Activated B cell treated with CpG ODN at 0.5 μM for 24 hours (primary cell): ENCODE data around the gene SREBF1. TPM values are rescaled to one million over a fixed set of nuclear protein-coding genes. Genes with fewer than 3 reads are reported as not detected.

ENCODE experiments used
- ATAC-seq: fragments of 200-7000 bp; cut with Tn5 transposase; one replicate; pipeline ENCODE4 v1.10.0; 2021; ENCODE audit warnings: low read depth, mild to moderate bottlenecking, moderate library complexity
- CTCF ChIA-PET: fragments of 350-600 bp; sonication (Branson Sonifier 250); formaldehyde crosslinking; loops from one replicate; lab custom pipeline; 2021; ENCODE audit warnings: antibody characterized with exemption; lab: Charles Lee
- POLR2A ChIA-PET: fragments of 350-600 bp; sonication (Branson Sonifier 250); formaldehyde crosslinking; loops from one replicate; lab custom pipeline; 2021; ENCODE audit warnings: antibody characterized with exemption; lab: Charles Lee
- DNase-seq: peaks from one replicate; pipeline ENCODE4 v3.0.0; 2022
- H3K27ac Mint-ChIP-seq: one replicate; pipeline ENCODE4 v1.8.0; 2020; ENCODE audit warnings: mixed read lengths
- H3K27me3 Mint-ChIP-seq: one replicate; pipeline ENCODE4 v1.8.0; 2021; ENCODE audit warnings: mixed read lengths
- H3K36me3 Mint-ChIP-seq: one replicate; pipeline ENCODE4 v1.8.0; 2021; ENCODE audit warnings: low read depth, mixed read lengths
- H3K4me1 Mint-ChIP-seq: one replicate; pipeline ENCODE4 v1.8.0; 2021; ENCODE audit warnings: mixed read lengths
- H3K4me3 Mint-ChIP-seq: one replicate; pipeline ENCODE4 v1.8.0; 2020; ENCODE audit warnings: mild to moderate bottlenecking, mixed read lengths
- H3K9me3 Mint-ChIP-seq: one replicate; pipeline ENCODE4 v1.8.0; 2020; ENCODE audit warnings: mixed read lengths
- CTCF ChIP-seq: fragments of 200-600 bp; IDR thresholded peaks from one replicate; pipeline ENCODE4 v1.8.0; 2022; ENCODE audit warnings: antibody characterized with exemption, mild to moderate bottlenecking
- intact Hi-C: fragments of 100-400 bp; cut with micrococcal nuclease; formaldehyde crosslinking; loops from one replicate; pipeline ENCODE4 v1.15.1; 2024
- total RNA-seq: library from RNA; stranded (reverse); gene quantifications from 2 replicates; pipeline ENCODE4 v1.2.3, GENCODE V29; 2022

Gene SREBF1
- total RNA-seq, 1 donor from 2014 or later, result 19.7 TPM

GRCh38 chr17:17811381-17812210 is 25.2 kb downstream of the SREBF1 start:
- Mint-ChIP-seq H3K9me3 (no peaks in the 10 kb centered on the region), H3K36me3 (peaks cover 37% of the 10 kb centered on the region), H3K27ac (no peak overlapping the region), H3K4me3 (no peak overlapping the region), H3K27me3 (no peaks in the 10 kb centered on the region), H3K4me1 (peaks cover 11% of the 10 kb centered on the region)
- ChIA-PET CTCF (interaction anchor here (0.6 to 6.0 kb wide), 10 partner anchors 9 to 621 kb away, joined by 3 to 76 read pairs (median 8); no protein-coding TSS in a partner anchor), POLR2A (interaction anchor here (0.6 to 1.7 kb wide), 5 partner anchors 25 to 675 kb away, joined by 3 to 6 read pairs (median 4); partner anchors contain the start of gene SREBF1)
- intact Hi-C loops, result loop anchor here (1.0 kb wide), 5 partner anchors 29 to 222 kb away; partner anchors contain the start of gene RAI1
- DNase-seq, result no peak
- ATAC-seq, result no peak
- no peak for TF ChIP-seq CTCF

GRCh38 chr17:17810895-17811248 is 25.9 kb downstream of the SREBF1 start:
- CTCF ChIA-PET, result interaction anchor here (0.6 to 6.0 kb wide), 5 partner anchors 10 to 620 kb away, joined by 3 to 76 read pairs (median 6); no protein-coding TSS in a partner anchor
- Mint-ChIP-seq H3K9me3 (no peaks in the 10 kb centered on the region), H3K27ac (no peak overlapping the region)

GRCh38 chr17:17810084-17810894 is 26.5 kb downstream of the SREBF1 start:
- H3K27ac Mint-ChIP-seq, result no peak overlapping the region
- no peak for TF ChIP-seq CTCF
- no peaks in the 10 kb centered on the region for H3K9me3 Mint-ChIP-seq
- POLR2A ChIA-PET, result interaction anchor here (0.6 to 0.7 kb wide), 2 partner anchors 26 to 315 kb away, joined by 3 to 6 read pairs; partner anchors contain the start of gene SREBF1
- ATAC-seq (no peak), DNase-seq (no peak)
- intact Hi-C loops, result no loop called here
- H3K36me3 Mint-ChIP-seq, result peaks cover 32% of the 10 kb centered on the region
- peaks cover 11% of the 10 kb centered on the region for H3K4me1 Mint-ChIP-seq
- H3K4me3 Mint-ChIP-seq, result no peak overlapping the region
- CTCF ChIA-PET, result interaction anchor here (0.6 to 6.0 kb wide), 3 partner anchors 49 to 620 kb away, joined by 3 to 76 read pairs (median 4); no protein-coding TSS in a partner anchor
- H3K27me3 Mint-ChIP-seq, result no peaks in the 10 kb centered on the region

More at GRCh38 chr17:17810895-17811248, 25.9 kb downstream of the SREBF1 start:
- DNase-seq (no peak), ATAC-seq (no peak)
- H3K4me3 Mint-ChIP-seq, result no peak overlapping the region
- peaks cover 11% of the 10 kb centered on the region for H3K4me1 Mint-ChIP-seq
- TF ChIP-seq CTCF, result no peak
- POLR2A ChIA-PET, result interaction anchor here (0.6 to 0.7 kb wide), 3 partner anchors 26 to 226 kb away, joined by 3 to 6 read pairs (median 3); partner anchors contain the start of gene SREBF1
- no peaks in the 10 kb centered on the region for H3K27me3 Mint-ChIP-seq
- peaks cover 33% of the 10 kb centered on the region for H3K36me3 Mint-ChIP-seq
- intact Hi-C loops, result no loop called here

- H3K4me1 Mint-ChIP-seq, result peaks cover 11% of the 10 kb centered on the region
- no peak for DNase-seq
- no peak for ATAC-seq
- H3K36me3 Mint-ChIP-seq, result peaks cover 31% of the 10 kb centered on the region
- intact Hi-C loops, result no loop called here
- no peaks in the 10 kb centered on the region for H3K9me3 Mint-ChIP-seq
- ChIA-PET CTCF (interaction anchor here (1.3 kb wide), 1 partner anchor 130 kb away, joined by 3 read pairs; no protein-coding TSS in a partner anchor), POLR2A (interaction anchor here (0.5 to 0.6 kb wide), 3 partner anchors 27 to 316 kb away, joined by 3 to 4 read pairs (median 3); partner anchors contain the start of gene SREBF1)
- no peak overlapping the region for H3K4me3 Mint-ChIP-seq
- no peak for TF ChIP-seq CTCF
- no peak overlapping the region for H3K27ac Mint-ChIP-seq
- no peaks in the 10 kb centered on the region for H3K27me3 Mint-ChIP-seq
These were observed 27.2 kb downstream of the SREBF1 start for GRCh38 chr17:17809531-17810083.
